ENCODE data around the gene RBM23.
"Not testable (repeated sequence)": the region's sequence is repeated elsewhere in the genome, so short reads cannot be mapped to it uniquely, and the experiment has no call there.

DNA sequence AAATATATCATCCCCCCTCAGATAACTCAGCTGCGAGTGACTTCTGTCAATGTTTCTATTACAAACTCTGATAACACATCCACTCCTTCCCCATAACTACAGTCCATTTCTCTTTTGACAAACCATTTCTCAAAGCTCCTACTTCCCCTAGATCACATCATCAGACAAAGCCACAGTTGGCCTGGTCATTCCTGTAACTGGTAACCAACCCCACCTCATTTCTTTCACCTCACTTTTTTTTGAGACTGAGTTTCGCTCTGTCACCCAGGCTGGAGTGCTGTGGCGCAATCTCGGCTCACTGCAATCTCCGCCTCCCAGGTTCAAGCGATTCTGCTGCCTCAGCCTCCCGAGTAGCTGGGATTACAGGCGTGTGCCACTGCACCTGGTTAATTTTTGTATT is 32.8 kb upstream of the RBM23 start:
- not testable (repeated sequence) for TF ChIP-seq EZH2 (IDR thresholded peaks at IDR 0.05; ENCODE audit: low read length, unreplicated experiment); EZH2phosphoT487 (IDR thresholded peaks at IDR 0.05; ENCODE audit: borderline replicate concordance, low read length)
- TF ChIP-seq, protein P1, sequence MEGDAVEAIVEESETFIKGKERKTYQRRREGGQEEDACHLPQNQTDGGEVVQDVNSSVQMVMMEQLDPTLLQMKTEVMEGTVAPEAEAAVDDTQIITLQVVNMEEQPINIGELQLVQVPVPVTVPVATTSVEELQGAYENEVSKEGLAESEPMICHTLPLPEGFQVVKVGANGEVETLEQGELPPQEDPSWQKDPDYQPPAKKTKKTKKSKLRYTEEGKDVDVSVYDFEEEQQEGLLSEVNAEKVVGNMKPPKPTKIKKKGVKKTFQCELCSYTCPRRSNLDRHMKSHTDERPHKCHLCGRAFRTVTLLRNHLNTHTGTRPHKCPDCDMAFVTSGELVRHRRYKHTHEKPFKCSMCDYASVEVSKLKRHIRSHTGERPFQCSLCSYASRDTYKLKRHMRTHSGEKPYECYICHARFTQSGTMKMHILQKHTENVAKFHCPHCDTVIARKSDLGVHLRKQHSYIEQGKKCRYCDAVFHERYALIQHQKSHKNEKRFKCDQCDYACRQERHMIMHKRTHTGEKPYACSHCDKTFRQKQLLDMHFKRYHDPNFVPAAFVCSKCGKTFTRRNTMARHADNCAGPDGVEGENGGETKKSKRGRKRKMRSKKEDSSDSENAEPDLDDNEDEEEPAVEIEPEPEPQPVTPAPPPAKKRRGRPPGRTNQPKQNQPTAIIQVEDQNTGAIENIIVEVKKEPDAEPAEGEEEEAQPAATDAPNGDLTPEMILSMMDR (conservative IDR thresholded peaks at IDR 0.05; ENCODE audit: low read depth, low read length): not testable (repeated sequence)

Measured in PC-3 (cell line).